Subcutaneous abdominal adipose tissue (tissue), 5 donors: ENCODE data around the gene SLC22A6.

Source experiments
- H3K27ac ChIP-seq: one replicate; pipeline ENCODE4 v1.7.0; 2013; ENCODE audit warnings: low read depth, mild to moderate bottlenecking, inconsistent platforms, low read length, moderate library complexity
- H3K27me3 ChIP-seq, 5 donors: one replicate each; pipeline ENCODE4 v1.7.0; 2013; ENCODE audit warnings: low read length in 5 of 5, inconsistent platforms in 1 of 5; ENCODE audit not compliant: control insufficient read depth in 5 of 5, insufficient read depth in 4 of 5
- H3K36me3 ChIP-seq, 5 donors: one replicate each; pipeline ENCODE4 v1.7.0; 2013; ENCODE audit warnings: low read length in 5 of 5; ENCODE audit not compliant: control insufficient read depth in 5 of 5, insufficient read depth in 5 of 5
- H3K4me1 ChIP-seq, 5 donors: one replicate each; pipeline ENCODE4 v1.7.0; 2013; ENCODE audit warnings: low read length in 5 of 5, mild to moderate bottlenecking in 3 of 5, moderate library complexity in 1 of 5; ENCODE audit not compliant: control insufficient read depth in 5 of 5, insufficient read depth in 5 of 5
- H3K4me3 ChIP-seq, 5 donors: one replicate each; pipeline ENCODE4 v1.7.0; 2013; ENCODE audit warnings: low read length in 5 of 5, low read depth in 1 of 5
- H3K9ac ChIP-seq, 5 donors: one replicate each; pipeline ENCODE4 v1.7.0; 2013; ENCODE audit warnings: low read length in 5 of 5, mild to moderate bottlenecking in 4 of 5, moderate library complexity in 3 of 5
- H3K9me3 ChIP-seq, 5 donors: one replicate each; pipeline ENCODE4 v1.7.0; 2013; ENCODE audit warnings: low read length in 5 of 5; ENCODE audit not compliant: control insufficient read depth in 5 of 5
- donor health status: healthy.
- donor health status: healthy.
- donor health status: healthy.
- donor health status: healthy.
- donor health status: healthy.

Gene SLC22A6

DNA sequence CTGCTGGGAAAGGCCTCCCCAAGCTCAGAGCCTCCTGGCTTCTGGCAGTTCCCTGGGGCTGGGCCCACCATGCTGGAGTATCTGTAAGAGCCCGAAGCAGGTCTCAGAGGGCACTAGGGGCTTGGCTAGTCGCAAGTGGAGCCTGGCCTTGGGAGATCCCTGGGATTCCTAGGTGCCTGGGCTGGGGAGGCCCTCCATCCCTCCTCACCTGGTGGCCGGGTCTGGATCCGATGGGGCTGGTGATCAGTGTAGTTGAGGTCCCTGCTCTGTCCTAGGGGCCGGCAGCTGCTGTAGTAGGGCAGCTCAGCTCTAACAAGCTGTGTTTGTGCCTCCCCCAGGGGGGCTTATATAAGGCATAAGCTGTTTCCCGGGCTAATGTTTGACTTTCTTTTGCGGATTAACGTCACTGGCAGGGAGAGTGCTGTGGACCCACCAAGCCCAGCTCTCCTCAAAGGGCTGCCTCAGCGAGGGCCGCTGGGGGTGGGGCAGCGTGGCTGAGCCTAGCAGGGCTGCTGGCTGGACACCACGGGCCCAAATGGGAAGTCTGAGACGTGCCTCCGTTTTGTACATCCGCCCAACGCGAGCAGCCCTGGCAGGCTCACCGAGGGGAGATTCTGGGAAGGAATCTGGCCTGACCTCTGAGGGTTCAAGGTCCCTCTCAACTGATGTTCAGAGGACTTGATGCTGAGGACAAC is 30.9 kb upstream of the SLC22A6 start, which contains the start of gene SLC22A8:
SLC22A8 (minus strand) TSS at position 321 of the 695 bp plus-strand sequence. CDS start 883 bp downstream, outside the sequence.
- Histone ChIP-seq H3K36me3 (no peaks in the 10 kb centered on the region), H3K4me1 (peaks cover 0 to 12% (median 0%) of the 10 kb centered on the region in 5 donors), H3K9ac (no peak within 1 kb of the TSS), H3K27me3 (peaks cover 7 to 21% (median 17%) of the 10 kb centered on the region in 5 donors), H3K4me3 (no peak within 1 kb of the TSS), H3K27ac (no peak within 1 kb of the TSS), H3K9me3 (no peaks in the 10 kb centered on the region)

DNA sequence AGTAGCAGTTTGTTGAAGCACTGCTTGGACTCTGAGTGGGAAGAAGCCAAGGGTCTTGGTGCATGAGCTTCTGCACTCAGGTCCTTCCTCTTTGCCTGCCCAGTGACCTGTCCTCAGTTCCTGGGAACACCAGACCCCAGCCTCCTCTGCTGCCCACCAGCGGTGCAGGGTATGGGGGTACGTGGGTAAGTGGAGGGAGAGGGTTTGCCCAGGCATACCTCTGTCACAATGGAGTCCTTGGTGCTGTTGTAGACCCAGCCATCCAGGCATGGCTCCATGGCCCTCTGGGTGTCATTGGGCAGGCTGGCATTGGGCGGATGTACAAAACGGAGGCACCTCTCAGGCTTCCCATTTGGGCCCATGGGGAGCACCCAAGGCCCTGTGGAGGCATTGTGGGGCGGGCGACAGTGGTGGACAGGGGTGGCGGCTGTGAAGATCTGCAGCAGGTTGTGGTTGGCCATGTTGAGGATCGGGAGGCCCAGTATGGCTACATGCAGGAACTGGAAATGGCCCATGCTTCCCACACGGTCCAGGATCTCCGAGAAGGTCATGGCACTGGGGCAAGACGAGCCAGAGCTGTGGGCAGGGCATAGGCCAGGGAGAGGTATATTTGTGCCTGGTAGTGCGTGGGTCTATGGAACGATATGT is 29.8 kb upstream of the SLC22A6 start:
- Histone ChIP-seq H3K9me3 (no peaks in the 10 kb centered on the region), H3K27me3 (peaks cover 7 to 21% (median 17%) of the 10 kb centered on the region in 5 donors), H3K9ac (no peak overlapping the region), H3K27ac (no peak overlapping the region), H3K4me3 (no peak overlapping the region), H3K36me3 (no peaks in the 10 kb centered on the region), H3K4me1 (peaks cover 0 to 12% (median 0%) of the 10 kb centered on the region in 5 donors)

DNA sequence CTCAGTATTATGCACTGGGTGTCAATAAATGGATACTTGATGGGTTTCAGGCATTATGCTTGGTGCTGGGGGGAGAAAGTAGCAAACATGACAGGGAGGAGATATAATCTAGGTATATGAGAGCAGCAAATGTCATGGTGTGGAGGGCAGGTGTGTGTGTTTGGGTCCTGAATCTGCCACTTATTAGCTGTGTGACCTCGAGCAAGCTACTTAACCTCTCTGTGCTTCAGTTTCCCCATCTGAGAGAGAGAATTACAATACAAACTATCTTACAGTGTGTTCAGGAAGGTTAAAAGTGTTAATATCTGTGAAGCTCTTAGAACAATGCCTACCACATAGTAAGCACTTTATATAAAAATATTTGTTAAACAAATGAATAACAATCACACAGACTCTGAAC is 28.1 kb upstream of the SLC22A6 start:
- Histone ChIP-seq H3K9me3 (no peaks in the 10 kb centered on the region), H3K9ac (no peak overlapping the region), H3K27ac (no peak overlapping the region), H3K36me3 (no peaks in the 10 kb centered on the region), H3K27me3 (peaks cover 7 to 15% (median 8%) of the 10 kb centered on the region in 5 donors), H3K4me3 (no peak overlapping the region), H3K4me1 (peaks cover 0 to 12% (median 0%) of the 10 kb centered on the region in 5 donors)

DNA sequence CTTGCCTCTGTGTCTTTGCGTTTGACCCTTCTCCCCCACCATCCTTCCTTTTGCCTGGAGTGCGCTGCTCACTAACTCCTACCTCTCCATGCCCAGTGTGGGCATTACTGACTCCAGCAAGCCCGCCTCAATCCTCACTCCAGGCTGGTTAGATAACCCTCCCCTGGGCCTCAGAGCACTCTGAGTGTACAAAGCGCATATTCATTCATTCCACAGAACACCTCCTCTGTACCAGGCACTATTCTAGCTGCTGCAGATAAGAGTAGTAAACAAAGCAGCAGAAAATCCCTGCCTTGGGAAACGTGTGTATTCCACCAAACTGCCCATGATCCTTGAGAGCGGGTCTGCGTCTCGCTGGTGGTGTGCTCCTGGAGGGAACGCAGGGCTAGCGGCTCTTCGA is 27.7 kb upstream of the SLC22A6 start:
- no peak overlapping the region for H3K4me3 ChIP-seq
- H3K27ac ChIP-seq: no peak overlapping the region
- no peaks in the 10 kb centered on the region for H3K9me3 ChIP-seq
- H3K4me1 ChIP-seq: peaks cover 0 to 12% (median 0%) of the 10 kb centered on the region in 5 donors
- no peak overlapping the region for H3K9ac ChIP-seq
- H3K36me3 ChIP-seq: no peaks in the 10 kb centered on the region
- peaks cover 6 to 15% (median 8%) of the 10 kb centered on the region in 5 donors for H3K27me3 ChIP-seq

DNA sequence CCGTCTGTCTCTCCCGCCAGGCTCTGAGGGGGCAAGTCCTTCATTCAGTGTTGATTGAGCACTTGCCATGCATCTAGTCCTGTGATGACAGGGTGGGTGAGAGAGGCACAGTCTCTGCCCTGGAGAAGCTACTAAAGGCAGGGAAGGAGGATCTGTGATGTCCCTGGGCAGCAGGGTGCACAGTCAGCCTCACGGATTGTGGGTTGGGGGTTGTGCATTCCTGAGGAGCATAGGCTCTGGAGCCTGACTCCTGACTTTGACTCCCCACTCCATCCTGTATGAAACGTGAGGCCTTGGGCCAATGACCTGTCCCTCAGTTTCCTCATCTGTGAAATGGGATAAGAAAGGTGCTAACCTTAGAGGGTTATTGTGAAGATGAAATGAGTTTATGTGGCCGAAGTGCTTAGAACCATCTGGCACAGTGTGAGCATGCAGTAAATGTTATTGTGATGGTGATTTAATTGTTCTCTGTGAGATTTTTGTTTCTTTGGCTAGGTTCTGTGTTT is 26.2 kb upstream of the SLC22A6 start:
- peaks cover 0 to 5% (median 0%) of the 10 kb centered on the region in 5 donors for H3K4me1 ChIP-seq
- H3K4me3 ChIP-seq: no peak overlapping the region
- no peak overlapping the region for H3K9ac ChIP-seq
- H3K27ac ChIP-seq: no peak overlapping the region
- peaks cover 0 to 13% (median 4%) of the 10 kb centered on the region in 5 donors for H3K27me3 ChIP-seq
- no peaks in the 10 kb centered on the region for H3K36me3 ChIP-seq
- H3K9me3 ChIP-seq: no peaks in the 10 kb centered on the region

DNA sequence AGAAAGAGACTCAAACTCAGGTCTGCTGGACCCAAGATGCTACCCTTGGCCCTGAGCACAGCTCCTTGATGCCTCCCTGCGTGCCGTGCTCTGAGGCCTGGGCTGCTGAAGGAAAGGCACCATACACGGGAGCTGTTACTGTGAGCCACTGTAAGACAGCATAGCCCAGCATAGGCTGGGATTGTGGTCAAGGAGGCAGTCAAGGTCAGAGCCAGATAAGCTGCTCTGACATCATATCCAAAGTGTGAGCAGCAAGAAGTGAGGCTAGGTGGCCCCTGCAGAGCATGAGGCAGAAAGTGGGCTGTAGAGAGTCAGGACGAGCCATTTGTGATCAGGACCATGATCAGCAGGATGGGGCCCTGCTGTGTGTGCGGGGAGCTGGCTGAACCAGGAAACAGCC is 23.2 kb upstream of the SLC22A6 start:
- no peak overlapping the region for H3K4me3 ChIP-seq
- H3K9ac ChIP-seq: no peak overlapping the region
- H3K27me3 ChIP-seq: no peaks in the 10 kb centered on the region
- no peaks in the 10 kb centered on the region for H3K36me3 ChIP-seq
- H3K9me3 ChIP-seq: no peaks in the 10 kb centered on the region
- no peaks in the 10 kb centered on the region for H3K4me1 ChIP-seq
- no peak overlapping the region for H3K27ac ChIP-seq

DNA sequence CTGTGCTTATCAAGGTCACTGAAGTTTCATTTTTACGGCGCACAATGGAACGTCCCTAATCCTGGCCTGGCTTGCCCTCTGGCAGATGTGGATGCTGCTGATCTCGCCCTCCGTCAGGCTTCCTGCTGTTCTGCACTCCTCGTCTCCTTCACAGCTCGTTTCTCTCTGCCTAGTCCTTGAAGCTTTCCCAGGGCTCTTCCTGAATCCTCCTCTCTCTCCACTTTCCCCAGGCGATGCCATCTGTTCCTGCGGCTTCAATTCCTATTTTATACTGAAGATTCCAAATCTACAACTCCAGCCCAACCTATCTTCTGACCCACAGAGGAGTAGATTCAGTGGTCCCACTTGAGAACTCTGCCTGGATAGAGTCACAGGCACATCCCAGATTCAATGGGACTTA is 16.7 kb upstream of the SLC22A6 start:
- H3K4me1 ChIP-seq: no peaks in the 10 kb centered on the region
- peaks cover 0 to 5% (median 0%) of the 10 kb centered on the region in 5 donors for H3K27me3 ChIP-seq
- H3K27ac ChIP-seq: no peak overlapping the region
- no peaks in the 10 kb centered on the region for H3K9me3 ChIP-seq
- H3K36me3 ChIP-seq: no peaks in the 10 kb centered on the region
- no peak overlapping the region for H3K9ac ChIP-seq
- H3K4me3 ChIP-seq: no peak overlapping the region

DNA sequence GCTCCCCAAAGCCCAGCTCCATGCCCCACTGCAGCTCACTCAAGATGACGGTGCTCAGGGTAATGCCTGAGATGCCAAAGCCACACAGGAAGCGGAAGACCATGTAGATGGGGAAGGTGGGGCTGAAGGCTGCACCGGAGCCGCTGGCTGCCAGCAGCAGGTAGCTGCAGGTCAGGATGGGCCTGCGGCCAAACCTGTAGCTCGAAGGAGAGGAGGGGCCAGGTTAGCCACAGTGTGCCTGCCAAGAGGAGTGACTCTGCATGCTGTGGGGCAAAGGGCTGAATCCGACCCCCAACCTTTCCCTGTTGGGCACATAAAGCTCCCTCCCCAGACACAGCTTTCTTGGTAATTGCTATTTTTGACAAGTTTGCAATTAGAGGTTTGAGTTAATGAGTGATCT is 14.9 kb upstream of the SLC22A6 start:
- Histone ChIP-seq H3K27ac (no peak overlapping the region), H3K4me1 (no peaks in the 10 kb centered on the region), H3K27me3 (peaks cover 0 to 5% (median 0%) of the 10 kb centered on the region in 5 donors), H3K9me3 (no peaks in the 10 kb centered on the region), H3K4me3 (no peak overlapping the region), H3K9ac (no peak overlapping the region), H3K36me3 (no peaks in the 10 kb centered on the region)

DNA sequence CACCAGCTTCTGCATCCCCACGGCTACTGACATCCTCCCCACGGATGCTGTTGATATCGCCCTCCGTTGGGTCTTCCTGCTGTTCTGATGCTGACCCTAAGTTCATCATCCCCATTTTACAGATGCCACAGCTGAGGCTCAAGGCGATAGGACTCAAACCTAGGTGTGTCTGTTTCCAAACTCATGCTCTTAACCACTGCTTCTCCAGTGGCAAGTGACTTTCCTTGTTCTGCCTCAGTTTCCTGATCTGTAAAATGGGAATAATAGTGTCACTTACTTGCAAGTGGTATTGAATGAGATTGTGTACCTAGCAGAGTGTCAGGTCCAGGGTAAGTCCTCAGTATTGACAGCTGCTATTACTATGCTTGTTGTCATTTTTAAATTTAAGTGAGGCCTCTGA is 14.4 kb upstream of the SLC22A6 start:
- no peak overlapping the region for H3K27ac ChIP-seq
- no peaks in the 10 kb centered on the region for H3K9me3 ChIP-seq

DNA sequence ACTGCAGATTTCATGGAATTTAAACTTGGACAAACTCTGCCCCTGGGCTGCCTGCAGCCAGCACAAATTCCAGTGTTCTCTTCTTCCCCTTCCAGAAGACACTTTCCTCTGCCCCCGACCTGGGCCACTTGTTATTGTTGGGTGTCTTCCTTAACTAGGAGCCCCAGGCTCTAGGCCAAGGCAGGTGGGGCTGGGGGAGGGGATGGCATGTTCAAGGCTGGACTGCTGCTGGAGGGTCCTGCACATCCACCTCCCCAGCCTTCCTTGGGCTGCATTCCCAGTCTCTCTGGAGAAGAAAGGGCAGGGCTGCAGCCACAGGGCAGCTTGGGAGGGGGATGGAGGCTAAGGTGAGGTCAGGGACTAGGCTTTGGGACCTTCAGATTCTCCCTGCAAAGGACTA is 11.5 kb upstream of the SLC22A6 start:
- Histone ChIP-seq H3K9ac (no peak overlapping the region), H3K36me3 (no peaks in the 10 kb centered on the region), H3K4me3 (no peak overlapping the region), H3K27ac (no peak overlapping the region), H3K27me3 (peaks cover 0 to 10% (median 0%) of the 10 kb centered on the region in 5 donors), H3K9me3 (no peaks in the 10 kb centered on the region), H3K4me1 (no peaks in the 10 kb centered on the region)

More for the DNA sequence above, 14.4 kb upstream of the SLC22A6 start:
- Histone ChIP-seq H3K9ac (no peak overlapping the region), H3K36me3 (no peaks in the 10 kb centered on the region), H3K4me3 (no peak overlapping the region), H3K27me3 (peaks cover 0 to 5% (median 0%) of the 10 kb centered on the region in 5 donors), H3K4me1 (no peaks in the 10 kb centered on the region)
